Bronchial epithelial cell (primary cell): ENCODE measurements around the gene SCUBE1. TPM values are rescaled to one million over a fixed set of nuclear protein-coding genes. Genes with fewer than 3 reads are reported as not detected.

ENCODE experiments used
- DNase-seq: peaks from one replicate; pipeline ENCODE4 v3.0.0-alpha.2; 2010; ENCODE audit warnings: low read depth
- FAIRE-seq: peaks from 2 replicates; lab custom pipeline; 2011; peaks lifted over from hg19 to GRCh38; lab: Jason Lieb, UNC
- H3K27me3 ChIP-seq: 2 replicates; pipeline ENCODE4 v1.5.1; 2011; ENCODE audit warnings: low read length; ENCODE audit not compliant: control insufficient read depth, insufficient read depth
- H3K36me3 ChIP-seq: 2 replicates; pipeline ENCODE4 v1.5.1; 2011; ENCODE audit warnings: low read length; ENCODE audit not compliant: control insufficient read depth, insufficient read depth
- H3K4me3 ChIP-seq: 2 replicates; pipeline ENCODE4 v1.5.1; 2011; ENCODE audit warnings: mild to moderate bottlenecking, low read depth, low read length, control low read depth
- total RNA-seq: library from RNA; depleted of rRNA; stranded (reverse); fragments of >200 nt; gene quantifications from 2 replicates; pipeline ENCODE4 v1.2.1, GENCODE V29; 2014
- TF ChIP-seq, protein P1 (sequence below): IDR thresholded peaks from 2 replicates; pipeline ENCODE4 v1.5.1; 2011; ENCODE audit warnings: mild to moderate bottlenecking, moderate library complexity, low read length, control low read depth, inconsistent platforms; ENCODE audit not compliant: insufficient read depth, severe bottlenecking

SCUBE1 gene
- total RNA-seq, 1 donor from 2014 or later, result under 0.01 TPM

DNA sequence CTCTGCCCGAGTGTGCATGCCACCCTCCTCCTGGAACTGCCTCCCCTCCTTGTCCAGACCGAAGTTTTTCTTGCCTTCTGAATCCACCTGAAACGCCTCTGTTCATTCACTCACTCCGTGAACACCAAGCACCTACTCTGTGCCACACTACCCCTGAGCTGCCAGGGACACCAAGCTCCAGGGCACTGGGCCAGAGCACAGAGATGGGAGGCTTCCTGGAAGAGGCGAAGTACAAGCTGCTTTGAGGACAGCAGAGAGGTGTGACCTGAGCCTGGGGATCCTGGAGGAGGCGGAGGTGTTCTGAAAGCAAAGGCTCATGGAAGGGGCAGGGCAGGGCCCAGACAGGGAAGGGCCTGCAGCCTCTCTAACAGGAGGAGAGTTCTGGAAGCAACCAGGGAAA is 47.5 kb downstream of the SCUBE1 start:
- H3K27me3 ChIP-seq, result no peaks in the 10 kb centered on the region
- DNase-seq, result no peak
- TF ChIP-seq, protein P1, sequence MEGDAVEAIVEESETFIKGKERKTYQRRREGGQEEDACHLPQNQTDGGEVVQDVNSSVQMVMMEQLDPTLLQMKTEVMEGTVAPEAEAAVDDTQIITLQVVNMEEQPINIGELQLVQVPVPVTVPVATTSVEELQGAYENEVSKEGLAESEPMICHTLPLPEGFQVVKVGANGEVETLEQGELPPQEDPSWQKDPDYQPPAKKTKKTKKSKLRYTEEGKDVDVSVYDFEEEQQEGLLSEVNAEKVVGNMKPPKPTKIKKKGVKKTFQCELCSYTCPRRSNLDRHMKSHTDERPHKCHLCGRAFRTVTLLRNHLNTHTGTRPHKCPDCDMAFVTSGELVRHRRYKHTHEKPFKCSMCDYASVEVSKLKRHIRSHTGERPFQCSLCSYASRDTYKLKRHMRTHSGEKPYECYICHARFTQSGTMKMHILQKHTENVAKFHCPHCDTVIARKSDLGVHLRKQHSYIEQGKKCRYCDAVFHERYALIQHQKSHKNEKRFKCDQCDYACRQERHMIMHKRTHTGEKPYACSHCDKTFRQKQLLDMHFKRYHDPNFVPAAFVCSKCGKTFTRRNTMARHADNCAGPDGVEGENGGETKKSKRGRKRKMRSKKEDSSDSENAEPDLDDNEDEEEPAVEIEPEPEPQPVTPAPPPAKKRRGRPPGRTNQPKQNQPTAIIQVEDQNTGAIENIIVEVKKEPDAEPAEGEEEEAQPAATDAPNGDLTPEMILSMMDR, result no peak
- H3K4me3 ChIP-seq, result no peak overlapping the region
- peak; percentile 68 for FAIRE-seq
- H3K36me3 ChIP-seq, result no peaks in the 10 kb centered on the region

DNA sequence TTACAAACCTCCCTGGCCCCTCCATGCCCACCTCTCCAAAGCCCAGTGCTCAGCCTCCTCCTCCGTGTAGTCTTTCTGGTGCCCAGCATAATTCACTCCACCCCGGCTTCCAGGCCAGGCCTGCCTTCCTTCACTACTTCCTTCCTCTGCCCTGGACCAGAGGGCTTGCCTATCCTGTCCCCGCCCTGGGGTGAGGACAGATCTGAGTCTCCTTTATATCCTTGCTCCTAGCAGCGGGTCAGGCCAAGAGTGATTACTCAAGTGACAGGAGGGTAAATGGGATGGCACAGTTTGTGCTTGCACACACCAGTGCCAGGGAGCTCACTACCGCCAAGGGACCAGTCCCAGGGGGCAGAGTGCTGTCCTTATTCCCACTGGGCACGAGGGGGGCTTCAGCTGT is 48.0 kb downstream of the SCUBE1 start:
- Histone ChIP-seq H3K36me3 (no peaks in the 10 kb centered on the region), H3K4me3 (no peak overlapping the region), H3K27me3 (no peaks in the 10 kb centered on the region)
- DNase-seq (no peak), FAIRE-seq (peak; percentile 68)
- TF ChIP-seq, protein P1, result no peak

DNA sequence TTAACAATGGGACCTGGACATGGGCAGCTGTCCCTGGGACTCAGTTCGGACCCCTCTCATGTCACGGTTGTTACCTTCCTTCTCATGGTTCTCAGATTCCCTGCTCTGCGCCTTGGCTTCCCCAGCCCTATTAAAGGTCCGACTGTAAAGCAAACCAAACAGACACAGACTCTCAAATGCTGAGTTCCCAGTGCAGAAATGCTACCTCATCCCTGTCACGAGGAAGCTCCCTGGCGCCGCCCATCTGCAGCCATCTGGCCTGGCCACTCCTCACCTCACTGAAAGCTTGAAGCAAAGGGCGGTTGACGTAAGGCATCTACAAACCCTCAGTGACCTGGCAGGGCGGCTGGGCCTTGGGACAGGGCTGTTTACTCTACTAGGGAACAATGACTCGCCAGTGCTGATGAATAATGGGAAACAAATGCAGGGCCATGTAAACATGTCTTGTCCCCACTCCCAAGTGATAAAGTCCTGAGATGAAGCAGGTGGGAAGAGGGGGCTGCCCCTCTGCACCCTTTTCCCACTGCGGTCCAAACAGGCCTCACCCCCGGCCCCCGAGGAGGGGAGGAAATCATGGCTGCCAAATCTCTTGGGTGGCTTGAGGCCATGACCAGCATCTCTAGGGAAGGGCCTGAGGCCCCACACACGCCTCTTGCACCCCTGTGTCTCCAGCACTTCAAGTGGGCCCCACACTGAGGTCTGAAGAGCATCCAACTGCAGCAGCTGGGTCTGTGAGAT is 49.3 kb downstream of the SCUBE1 start:
- no peaks in the 10 kb centered on the region for H3K36me3 ChIP-seq
- no peaks in the 10 kb centered on the region for H3K27me3 ChIP-seq
- FAIRE-seq (peak; percentile 66), DNase-seq (no peak)
- H3K4me3 ChIP-seq, result no peak overlapping the region
- TF ChIP-seq, protein P1, result no peak

DNA sequence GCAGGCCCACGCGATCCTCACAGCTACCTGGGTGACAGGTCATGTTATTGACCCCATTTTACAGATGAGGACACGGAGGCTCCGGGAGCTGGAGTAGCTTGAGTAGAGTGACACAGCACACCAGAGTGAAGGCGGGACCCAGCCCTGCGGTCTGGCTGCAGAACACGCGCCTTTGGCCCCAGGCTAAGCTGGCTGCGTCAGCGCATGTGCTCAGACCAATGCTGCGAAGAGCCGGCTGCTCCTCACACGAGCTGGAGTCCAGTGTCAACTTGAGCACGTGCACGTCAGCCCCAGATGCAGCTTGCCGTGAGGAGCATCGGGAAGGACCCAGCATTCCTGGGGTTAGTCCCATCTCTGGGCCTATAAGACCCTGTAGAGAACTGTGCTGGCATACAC is 49.9 kb downstream of the SCUBE1 start:
- Histone ChIP-seq H3K27me3 (no peaks in the 10 kb centered on the region), H3K4me3 (no peak overlapping the region), H3K36me3 (no peaks in the 10 kb centered on the region)
- DNase-seq, result no peak
- TF ChIP-seq, protein P1, result no peak
- FAIRE-seq, result no peak

DNA sequence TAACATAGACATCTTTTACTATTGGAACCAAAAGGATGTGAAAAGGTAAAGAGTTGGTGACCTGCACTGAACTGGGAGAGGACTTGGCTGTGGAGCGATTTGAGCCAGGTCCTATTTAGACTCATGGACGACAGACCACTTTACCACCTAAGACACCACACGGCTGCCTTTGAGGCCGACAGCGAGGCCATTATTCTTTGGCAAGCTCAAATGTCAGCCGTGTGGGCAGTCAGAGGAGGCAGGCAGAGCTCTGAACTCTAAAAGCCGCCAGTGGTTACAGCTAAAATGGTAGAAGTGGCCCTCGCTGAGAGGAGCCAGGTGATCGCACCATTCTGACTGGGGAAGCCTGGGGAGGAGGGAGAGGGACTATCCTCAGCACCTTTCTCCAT is 50.5 kb downstream of the SCUBE1 start:
- no peak for FAIRE-seq
- Histone ChIP-seq H3K36me3 (no peaks in the 10 kb centered on the region), H3K27me3 (no peaks in the 10 kb centered on the region), H3K4me3 (no peak overlapping the region)
- TF ChIP-seq, protein P1, result no peak
- DNase-seq, result no peak

DNA sequence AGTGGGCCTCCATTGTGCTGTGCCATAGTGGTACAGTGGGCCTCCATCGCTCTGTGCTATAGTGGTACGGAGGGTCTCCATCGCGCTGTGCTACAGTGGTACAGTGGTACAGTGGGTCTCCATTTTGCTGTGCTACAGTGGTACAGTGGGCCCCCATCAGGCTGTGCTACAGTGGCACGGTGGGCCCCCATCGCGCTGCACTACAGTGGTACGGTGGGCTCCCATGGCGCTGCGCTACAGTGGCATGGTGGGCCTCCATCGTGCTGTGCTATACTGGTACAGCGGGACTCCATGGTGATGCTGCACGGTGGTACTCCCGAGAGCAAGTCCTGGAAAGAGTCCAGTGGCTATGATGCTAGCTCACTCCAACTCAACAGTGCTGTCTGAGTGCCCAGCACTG is 51.8 kb downstream of the SCUBE1 start:
- no peak overlapping the region for H3K4me3 ChIP-seq
- TF ChIP-seq, protein P1, result no peak
- DNase-seq (no peak), FAIRE-seq (no peak)
- H3K27me3 ChIP-seq, result no peaks in the 10 kb centered on the region
- H3K36me3 ChIP-seq, result no peaks in the 10 kb centered on the region
